Ramos (cell line): ENCODE data around the gene PKNOX1.
"Not testable (repeated sequence)": the region's sequence is repeated elsewhere in the genome, so short reads cannot be mapped to it uniquely, and the experiment has no call there.

Experiments used
- in situ Hi-C: fragments of 300-500 bp; cut with MboI; formaldehyde crosslinking; loops from one replicate; pipeline ENCODE4 v1.14.3; 2022; ENCODE audit warnings: low sequenced_read_pairs; ENCODE audit not compliant: unreplicated experiment

The PKNOX1 gene

GRCh38 chr21:42980312-42981213, 6.2 kb downstream of the PKNOX1 start:
- in situ Hi-C loops: loop anchor here (25.0 kb wide), 1 partner anchor 1357 kb away; the partner anchor contains the start of gene CFAP410

GRCh38 chr21:42981214-42981523, 6.8 kb downstream of the PKNOX1 start:
- in situ Hi-C loops: loop anchor here (25.0 kb wide), 1 partner anchor 1356 kb away; the partner anchor contains the start of gene CFAP410

- in situ Hi-C loops: loop anchor here (25.0 kb wide), 1 partner anchor 1355 kb away; the partner anchor contains the start of gene CFAP410
These were observed 7.5 kb downstream of the PKNOX1 start for GRCh38 chr21:42981862-42982261.

- in situ Hi-C loops: loop anchor here (25.0 kb wide), 1 partner anchor 1354 kb away; the partner anchor contains the start of gene CFAP410
These were observed 8.7 kb downstream of the PKNOX1 start for GRCh38 chr21:42983103-42983502.

- in situ Hi-C loops: loop anchor here (25.0 kb wide), 1 partner anchor 1353 kb away; the partner anchor contains the start of gene CFAP410
These were observed 9.5 kb downstream of the PKNOX1 start for GRCh38 chr21:42983869-42984268.

GRCh38 chr21:42986125-42986783, 11.9 kb downstream of the PKNOX1 start:
- in situ Hi-C loops: loop anchor here (25.0 kb wide), 1 partner anchor 1351 kb away; the partner anchor contains the start of gene CFAP410

- in situ Hi-C loops: loop anchor here (25.0 kb wide), 1 partner anchor 1349 kb away; the partner anchor contains the start of gene CFAP410
These were observed 14.0 kb downstream of the PKNOX1 start for GRCh38 chr21:42988236-42988965.

GRCh38 chr21:42989370-42989769, 15.0 kb downstream of the PKNOX1 start:
- in situ Hi-C loops: loop anchor here (25.0 kb wide), 1 partner anchor 1348 kb away; the partner anchor contains the start of gene CFAP410

- in situ Hi-C loops: loop anchor here (25.0 kb wide), 1 partner anchor 1347 kb away; the partner anchor contains the start of gene CFAP410
These were observed 15.7 kb downstream of the PKNOX1 start for GRCh38 chr21:42989816-42990650.

GRCh38 chr21:42991992-42992740, 17.8 kb downstream of the PKNOX1 start:
- in situ Hi-C loops: loop anchor here (25.0 kb wide), 1 partner anchor 1345 kb away; the partner anchor contains the start of gene CFAP410

- in situ Hi-C loops: loop anchor here (25.0 kb wide), 1 partner anchor 1344 kb away; the partner anchor contains the start of gene CFAP410
These were observed 18.8 kb downstream of the PKNOX1 start for GRCh38 chr21:42993051-42993712.

GRCh38 chr21:42997053-42997452, 22.7 kb downstream of the PKNOX1 start:
- in situ Hi-C loops: loop anchor here (25.0 kb wide), 1 partner anchor 1340 kb away; the partner anchor contains the start of gene CFAP410

GRCh38 chr21:42997983-42998382, 23.6 kb downstream of the PKNOX1 start:
- in situ Hi-C loops: loop anchor here (25.0 kb wide), 1 partner anchor 1339 kb away; the partner anchor contains the start of gene CFAP410

- in situ Hi-C loops: loop anchor here (25.0 kb wide), 1 partner anchor 1338 kb away; the partner anchor contains the start of gene CFAP410
These were observed 24.8 kb downstream of the PKNOX1 start for GRCh38 chr21:42999152-42999551.

- in situ Hi-C loops: not testable (repeated sequence)
These were observed 25.7 kb downstream of the PKNOX1 start for GRCh38 chr21:43000041-43000440.

GRCh38 chr21:43001316-43001715, 27.0 kb downstream of the PKNOX1 start:
- in situ Hi-C loops: no loop called here

GRCh38 chr21:43004926-43005325, 30.6 kb downstream of the PKNOX1 start:
- in situ Hi-C loops: no loop called here

- in situ Hi-C loops: no loop called here
These were observed 31.3 kb downstream of the PKNOX1 start for GRCh38 chr21:43005635-43006034.
